HG02623 (cell line): Measurements from ENCODE around the gene AMH.

ENCODE experiments used
- ATAC-seq: cut with Tn5 transposase; IDR thresholded peaks from one replicate; pipeline ENCODE4 v1.9.1; 2021; ENCODE audit warnings: moderate library complexity; ENCODE audit not compliant: unreplicated experiment

Gene AMH

DNA sequence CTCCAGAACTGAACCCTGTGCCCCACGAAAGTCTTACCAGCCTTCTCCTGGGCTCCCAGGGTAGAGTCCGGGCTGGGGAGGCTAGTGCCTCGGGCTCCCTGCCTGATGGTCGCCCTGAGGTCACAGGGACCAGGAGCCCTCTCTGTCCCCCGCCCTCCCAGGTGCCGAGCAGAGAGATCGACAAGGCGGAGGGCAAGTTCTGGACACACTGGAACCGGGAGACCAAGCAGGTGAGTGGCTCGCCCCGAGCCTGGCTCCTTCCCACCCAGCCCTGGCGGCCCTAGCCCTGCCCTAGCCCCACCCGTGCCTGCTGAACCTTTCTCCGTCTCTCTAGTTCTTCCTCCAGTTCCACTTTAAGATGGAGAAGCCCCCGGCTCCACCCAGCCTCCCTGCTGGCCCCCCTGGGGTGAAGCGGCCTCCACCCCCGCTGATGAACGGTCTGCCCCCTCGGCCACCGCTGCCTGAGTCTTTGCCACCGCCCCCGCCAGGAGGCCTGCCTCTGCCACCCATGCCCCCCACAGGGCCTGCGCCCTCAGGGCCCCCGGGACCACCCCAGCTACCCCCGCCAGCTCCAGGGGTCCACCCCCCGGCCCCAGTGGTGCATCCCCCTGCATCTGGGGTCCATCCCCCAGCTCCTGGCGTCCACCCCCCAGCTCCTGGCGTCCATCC lies 1.6 kb upstream of the AMH start:
- no peak for ATAC-seq

DNA sequence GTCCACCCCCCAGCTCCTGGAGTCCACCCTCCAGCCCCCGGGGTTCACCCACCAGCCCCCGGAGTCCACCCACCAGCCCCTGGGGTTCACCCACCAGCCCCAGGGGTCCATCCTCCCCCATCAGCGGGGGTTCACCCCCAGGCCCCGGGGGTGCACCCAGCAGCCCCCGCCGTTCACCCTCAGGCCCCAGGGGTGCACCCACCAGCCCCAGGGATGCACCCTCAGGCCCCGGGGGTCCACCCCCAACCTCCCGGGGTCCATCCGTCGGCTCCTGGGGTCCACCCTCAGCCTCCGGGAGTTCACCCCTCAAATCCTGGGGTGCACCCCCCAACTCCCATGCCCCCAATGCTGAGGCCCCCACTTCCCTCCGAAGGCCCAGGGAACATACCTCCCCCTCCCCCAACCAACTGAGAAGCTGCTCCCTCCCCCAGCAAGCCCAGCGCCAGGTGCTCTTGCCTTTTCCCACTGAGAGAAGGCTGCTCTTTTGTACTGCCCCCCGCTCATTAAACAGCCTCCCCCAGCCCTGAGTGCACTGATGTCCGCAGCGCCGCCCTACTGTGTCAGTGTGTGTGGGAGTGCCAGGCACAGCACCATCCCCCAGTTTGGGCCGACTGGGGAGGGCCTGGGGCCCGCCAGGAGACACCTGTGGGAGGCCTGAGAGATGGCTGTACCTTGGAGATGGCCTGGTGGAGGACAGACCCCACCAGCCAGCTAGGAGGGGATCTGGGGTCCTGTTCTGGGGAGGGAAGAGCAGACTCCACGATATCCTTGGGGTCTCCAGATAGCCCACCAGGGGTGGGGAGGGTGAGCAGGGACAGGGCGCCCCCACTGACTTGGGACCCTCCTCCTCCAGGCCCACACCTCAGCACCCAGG lies 750 bp upstream of the AMH start:
- no peak for ATAC-seq

DNA sequence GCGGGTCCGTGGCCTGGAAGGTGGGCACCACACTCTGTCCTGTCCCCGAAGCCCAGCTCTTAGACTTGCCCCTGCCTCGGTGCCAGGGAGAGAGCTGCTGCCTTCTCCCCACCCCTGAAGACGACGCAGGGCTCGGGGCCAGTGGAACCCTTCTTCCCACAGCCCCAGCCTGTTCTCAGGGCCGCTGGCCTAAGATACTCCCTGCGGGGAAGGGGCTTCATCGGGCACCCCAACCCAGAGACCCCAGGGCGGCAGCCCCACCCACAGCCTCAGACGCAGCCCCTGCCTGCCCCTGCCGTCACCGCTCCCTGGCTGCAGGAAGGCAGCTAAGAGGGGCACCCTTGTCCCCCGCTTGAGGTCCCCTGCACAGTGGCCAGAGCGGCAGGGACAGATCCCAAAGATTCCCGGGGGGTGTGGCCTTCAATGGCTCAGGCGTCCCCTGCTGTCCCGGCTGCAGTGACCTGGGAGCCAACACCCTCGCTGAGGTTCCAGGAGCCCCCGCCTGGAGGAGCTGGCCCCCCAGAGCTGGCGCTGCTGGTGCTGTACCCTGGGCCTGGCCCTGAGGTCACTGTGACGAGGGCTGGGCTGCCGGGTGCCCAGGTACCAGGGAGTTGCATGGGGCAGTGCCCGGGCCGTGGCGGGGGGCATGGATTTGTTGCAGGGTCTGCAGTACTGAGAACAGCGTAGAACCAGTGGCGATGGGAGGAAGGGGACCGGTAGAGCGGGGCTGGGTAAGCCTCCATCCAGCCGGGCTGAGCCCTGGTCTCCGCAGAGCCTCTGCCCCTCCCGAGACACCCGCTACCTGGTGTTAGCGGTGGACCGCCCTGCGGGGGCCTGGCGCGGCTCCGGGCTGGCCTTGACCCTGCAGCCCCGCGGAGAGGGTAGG lies 1.0 kb downstream of the AMH start:
- ATAC-seq, result no peak

DNA sequence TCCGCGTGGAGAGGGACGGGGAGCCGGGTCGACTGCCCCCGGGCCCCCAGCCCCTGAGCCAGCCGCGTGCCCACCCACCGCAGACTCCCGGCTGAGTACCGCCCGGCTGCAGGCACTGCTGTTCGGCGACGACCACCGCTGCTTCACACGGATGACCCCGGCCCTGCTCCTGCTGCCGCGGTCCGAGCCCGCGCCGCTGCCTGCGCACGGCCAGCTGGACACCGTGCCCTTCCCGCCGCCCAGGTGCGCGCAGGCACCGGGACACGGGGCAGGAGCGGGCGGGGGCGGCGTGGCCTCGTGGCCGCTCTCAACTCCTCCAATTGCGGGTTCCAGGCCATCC lies 1.6 kb downstream of the AMH start:
- ATAC-seq, result no peak

DNA sequence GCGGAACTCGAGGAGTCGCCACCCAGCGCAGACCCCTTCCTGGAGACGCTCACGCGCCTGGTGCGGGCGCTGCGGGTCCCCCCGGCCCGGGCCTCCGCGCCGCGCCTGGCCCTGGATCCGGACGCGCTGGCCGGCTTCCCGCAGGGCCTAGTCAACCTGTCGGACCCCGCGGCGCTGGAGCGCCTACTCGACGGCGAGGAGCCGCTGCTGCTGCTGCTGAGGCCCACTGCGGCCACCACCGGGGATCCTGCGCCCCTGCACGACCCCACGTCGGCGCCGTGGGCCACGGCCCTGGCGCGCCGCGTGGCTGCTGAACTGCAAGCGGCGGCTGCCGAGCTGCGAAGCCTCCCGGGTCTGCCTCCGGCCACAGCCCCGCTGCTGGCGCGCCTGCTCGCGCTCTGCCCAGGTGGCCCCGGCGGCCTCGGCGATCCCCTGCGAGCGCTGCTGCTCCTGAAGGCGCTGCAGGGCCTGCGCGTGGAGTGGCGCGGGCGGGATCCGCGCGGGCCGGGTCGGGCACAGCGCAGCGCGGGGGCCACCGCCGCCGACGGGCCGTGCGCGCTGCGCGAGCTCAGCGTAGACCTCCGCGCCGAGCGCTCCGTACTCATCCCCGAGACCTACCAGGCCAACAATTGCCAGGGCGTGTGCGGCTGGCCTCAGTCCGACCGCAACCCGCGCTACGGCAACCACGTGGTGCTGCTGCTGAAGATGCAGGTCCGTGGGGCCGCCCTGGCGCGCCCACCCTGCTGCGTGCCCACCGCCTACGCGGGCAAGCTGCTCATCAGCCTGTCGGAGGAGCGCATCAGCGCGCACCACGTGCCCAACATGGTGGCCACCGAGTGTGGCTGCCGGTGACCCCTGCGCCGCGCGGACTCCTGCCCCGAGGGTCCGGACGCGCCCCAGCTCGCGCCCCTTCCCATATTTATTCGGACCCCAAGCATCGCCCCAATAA lies 2.3 kb downstream of the AMH start:
- no peak for ATAC-seq

DNA sequence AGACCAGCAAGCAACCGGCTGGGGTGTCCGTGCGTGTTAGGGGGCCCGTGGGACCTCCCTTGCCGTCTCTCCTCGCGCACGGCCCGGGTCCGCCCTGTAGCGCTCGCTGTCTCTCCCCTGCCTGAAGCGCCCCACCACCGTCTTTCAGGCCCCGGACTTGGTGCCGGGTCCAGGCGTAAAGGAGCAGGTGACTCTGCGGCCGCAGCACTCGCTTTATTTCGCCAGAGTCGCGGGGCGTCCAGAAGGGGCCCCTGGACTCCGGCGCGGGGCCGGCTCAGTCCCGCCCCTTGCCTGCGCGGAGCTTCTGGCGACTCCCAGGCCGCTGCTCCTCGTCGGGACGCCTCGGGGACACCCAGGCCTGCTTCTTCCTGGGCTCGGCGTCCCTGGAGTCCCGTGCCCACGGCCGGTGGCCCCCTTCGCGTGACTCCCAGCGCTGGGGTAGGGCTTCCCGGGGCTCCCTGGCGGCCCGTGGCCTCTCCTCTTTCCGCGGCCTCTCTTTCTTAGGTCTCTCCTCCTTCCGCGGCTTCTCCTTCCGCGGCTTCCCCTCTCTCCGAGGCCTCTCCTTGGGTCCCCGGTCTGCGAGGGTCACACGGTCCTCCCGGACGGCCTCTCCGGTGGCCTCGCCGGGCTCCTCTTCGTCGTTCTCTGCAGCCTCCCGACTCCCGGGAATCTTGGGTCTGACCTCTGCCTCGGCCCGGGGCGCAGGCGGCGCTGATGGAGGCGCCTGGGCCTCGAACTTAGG lies 3.1 kb downstream of the AMH start:
- ATAC-seq, result no peak

DNA sequence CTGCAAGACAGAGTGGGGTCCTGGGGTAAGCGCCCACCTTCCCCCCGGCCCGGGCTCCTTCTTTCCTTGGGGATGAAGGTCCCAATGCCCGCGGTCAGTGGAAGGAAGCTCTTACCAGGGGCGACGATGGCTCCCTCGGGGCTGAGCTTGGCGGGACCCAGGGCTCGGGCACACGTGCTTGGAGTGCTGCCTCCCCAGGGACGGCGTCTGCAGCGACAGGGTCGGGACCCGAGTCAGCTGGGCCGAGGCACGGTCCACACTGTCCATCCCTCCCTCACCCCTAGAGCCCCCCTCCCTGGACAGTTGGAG lies 3.6 kb downstream of the AMH start:
- no peak for ATAC-seq

DNA sequence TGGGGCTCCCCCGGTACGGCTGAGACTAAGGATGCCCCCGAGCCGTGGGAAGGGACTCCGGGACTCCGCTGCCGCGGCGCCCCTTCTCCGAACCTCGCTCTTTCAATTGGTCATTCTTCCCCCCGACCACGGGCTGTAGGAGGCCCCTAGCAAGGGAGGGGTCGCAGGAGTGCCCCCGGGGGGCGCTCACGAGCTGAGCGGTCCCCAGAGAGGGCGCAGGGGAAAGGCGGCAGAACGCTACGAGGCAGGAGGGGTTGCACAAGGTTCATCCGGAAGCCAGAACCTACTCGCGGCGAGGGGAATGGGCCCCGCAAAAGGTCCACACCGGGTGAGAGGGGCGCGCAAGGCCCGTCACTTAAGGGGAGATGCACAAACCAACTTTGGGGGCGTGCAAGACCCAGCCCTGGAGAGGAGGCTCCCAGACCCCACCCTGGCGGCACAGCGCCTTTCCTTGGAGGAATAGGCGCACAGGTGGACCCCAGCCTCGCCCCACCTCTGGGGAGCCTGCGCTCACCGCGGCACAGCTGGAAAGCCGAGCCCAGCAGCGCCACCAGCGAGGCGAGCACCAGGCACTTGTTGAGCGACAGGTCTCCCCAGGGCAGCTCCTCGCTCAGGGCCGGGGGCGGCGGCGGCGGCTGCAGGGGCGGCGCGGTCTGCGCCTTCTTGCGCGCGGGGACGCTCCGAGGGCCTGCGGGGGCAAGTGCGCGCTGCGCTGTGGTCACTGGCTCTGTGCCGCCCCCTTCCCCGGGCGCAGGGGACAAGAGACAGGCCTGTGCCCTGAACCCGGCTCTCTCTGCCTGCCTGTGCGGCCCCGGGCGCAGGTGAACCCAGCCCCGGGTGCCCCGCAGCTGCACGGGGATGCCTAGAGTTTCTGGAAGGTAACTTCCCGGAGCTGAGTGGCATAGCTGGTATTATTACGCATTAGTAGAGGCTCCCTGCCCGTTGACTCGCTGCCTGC lies 4.3 kb downstream of the AMH start:
- no peak for ATAC-seq

DNA sequence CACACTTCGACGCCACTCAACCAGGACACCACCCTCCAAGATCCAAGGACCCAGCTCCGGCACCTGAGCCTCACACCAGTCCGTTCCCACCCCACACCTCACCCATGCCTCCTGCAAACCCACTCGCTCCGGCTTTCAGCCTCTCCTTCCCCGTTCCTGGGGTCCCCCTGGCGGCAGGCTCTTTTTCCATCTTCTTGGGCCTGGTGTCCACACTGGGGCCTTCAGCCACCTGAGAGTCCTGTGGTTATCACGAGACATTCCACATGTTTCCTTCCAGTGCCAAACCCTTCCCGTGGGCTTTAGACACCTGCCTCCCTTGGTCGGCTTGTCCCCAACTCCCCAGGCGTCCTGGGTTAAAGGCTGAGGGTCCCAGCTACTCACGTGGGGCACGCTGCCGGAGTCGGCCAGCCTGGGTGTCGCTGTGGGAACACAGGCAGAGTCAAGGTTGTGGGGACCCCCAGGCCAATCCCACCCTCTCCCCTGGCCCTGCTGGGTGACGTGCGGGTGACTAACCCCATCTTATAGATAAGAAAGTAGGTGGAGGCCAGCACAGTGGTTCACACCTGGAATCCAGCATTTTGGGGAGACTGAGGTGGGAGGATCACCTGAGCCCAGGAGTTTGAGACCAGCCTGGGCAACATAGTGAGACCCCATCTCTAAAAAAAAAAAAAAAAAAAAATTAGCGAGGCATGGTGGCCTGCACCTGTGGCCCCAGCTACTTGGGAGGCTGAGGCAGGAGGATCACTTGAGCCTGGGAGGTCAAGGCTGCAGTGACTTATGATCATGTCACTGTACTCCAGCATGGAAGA lies 5.1 kb downstream of the AMH start:
- ATAC-seq, result no peak

DNA sequence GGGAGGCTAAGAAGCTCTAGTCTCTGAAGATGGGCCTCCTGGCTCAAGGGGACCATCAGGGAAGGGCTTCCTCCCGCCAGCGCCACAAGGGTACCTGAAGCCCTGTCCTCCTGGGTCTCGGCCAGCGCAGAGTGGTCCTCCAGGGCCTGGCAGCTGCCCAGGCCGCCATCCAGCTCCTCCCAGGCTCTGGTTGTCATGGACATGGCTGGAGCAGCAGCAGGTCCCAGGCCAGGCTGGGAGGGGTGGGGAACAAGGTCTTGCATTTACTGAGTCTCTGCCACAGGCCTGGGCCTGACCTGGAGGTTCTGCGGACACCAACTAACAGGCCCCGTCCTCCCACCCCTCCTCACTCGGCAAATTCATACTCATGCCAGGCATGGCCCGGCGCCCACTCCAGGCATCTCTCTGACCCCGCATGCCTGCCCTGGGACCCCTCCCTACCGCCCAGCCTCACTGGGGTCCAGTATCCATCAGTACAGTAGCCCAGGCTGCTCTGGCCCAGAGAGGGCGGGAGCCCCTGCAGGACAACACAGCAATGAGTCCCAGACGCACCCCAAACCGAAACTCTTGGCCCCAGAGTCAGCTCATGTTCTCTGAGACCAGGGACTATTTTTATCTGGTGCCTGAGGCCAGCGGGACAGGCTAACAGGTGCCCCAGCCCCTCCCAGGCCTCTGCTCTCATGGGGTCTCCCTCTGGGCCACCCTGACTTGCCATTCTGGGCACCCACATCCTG lies 6.2 kb downstream of the AMH start:
- ATAC-seq, result no peak

DNA sequence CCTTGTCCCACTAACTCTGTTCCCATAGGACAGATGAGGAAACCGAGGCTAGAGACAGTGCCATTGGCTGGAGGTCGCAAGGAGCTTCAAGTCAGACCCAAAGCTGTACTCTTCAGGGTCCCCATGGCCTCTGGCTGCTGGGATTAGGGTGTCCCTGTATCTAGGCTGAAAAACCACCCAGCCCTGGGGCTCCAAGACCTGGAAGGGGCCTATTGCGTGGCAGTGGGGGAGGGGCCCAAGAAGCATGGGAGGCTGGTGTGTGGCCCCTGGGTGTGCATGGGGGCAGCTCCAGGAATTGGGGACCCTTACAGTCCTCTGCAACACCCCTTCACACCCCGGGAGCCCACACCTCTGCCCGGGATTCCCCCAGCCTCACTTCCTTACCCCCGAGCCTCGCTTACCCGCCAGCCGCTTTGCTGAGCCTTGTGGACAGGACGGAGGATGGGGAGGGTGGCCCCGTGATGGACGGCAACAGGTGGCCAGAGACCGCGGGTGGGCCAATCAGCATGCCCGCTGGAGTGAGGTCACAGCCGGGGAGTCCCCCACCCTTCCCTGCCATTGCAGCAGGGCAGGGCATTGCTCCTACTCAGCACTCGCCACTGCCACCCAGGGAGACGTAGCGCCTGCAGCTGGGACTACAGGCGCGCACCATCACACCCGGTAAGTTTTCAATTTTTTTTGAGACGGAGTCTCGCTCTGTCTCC lies 7.0 kb downstream of the AMH start, which contains the start of gene JSRP1:
JSRP1 (minus strand) TSS at position 436 of the 704 bp plus-strand sequence. CDS start 1,103 bp downstream, outside the sequence.
- ATAC-seq, result no peak

DNA sequence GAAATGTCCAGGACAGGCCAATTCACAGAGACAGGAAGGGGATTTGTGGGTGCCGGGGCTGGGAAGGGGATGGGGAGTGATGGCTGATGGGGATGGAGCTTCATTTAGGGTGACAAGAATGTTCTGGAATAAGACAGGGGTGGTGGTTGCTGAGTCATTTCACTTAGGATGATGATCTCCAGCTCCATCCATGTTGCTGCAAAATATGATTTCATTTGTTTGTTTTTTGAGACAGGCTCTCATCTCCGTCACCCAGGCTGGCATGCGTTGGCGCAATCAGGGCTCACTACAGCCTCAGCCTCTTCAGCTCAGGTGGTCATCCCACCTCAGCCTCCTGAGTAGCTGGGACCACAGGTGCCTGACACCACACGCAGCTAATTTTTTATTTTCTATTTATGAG lies 10.2 kb downstream of the AMH start:
- ATAC-seq, result no peak

DNA sequence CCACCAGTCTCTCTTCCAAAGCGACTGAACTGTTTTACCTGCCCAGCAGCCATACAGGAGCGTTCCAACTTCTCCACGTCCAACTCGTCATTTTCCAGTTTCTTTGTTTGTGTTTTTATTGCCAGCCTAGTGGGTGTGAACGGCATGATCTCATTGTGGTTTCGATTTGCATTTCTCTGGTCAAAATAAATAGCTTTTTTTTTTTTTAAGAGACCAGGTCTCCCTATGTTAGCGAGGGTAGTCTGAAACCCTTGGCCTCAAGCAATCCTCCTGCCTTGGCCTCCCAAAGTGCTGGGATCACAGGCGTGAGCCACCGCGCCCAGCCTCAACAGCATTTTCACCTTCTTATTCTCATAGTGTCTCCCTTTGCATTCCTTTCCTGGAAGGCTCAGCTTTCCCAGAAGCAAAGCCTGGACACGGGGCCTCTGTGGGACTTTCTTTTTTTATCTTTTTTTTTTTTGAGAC lies 11.2 kb downstream of the AMH start:
- ATAC-seq, result no peak

DNA sequence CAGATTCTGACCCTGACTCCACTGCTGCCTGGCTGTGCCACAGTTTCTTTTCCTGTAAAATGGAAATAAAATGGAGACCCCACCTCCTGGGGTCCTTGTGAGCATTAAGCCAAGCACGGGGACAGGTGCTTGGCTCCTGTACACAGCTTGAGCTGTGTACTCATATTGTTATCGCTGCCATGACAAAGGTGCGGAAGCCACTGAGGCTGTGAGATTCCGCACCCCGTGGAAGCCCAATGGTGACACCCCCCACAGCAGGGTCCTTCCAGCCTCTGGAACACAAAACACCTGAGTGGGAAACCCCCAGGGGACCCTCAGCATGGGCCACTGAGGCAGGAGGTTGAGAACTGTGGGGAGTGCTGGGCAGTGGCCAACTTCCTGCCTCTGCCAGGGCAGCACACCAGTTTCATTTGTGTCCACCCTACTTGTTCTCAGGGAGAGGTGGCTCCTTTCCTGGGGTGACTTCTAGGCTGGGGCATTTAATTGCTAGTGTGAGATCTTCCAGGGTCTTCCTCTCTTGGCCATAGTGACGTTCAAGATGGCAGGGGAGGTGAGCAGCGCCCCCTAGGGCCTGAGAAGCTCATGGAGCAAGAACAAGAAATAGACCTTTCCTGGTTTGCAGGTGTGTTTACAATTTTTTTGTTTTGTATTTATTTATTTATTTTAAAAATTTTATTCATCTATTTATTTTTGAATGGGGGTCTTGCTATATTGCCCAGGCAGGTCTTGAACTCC lies 12.5 kb downstream of the AMH start:
- no peak for ATAC-seq

DNA sequence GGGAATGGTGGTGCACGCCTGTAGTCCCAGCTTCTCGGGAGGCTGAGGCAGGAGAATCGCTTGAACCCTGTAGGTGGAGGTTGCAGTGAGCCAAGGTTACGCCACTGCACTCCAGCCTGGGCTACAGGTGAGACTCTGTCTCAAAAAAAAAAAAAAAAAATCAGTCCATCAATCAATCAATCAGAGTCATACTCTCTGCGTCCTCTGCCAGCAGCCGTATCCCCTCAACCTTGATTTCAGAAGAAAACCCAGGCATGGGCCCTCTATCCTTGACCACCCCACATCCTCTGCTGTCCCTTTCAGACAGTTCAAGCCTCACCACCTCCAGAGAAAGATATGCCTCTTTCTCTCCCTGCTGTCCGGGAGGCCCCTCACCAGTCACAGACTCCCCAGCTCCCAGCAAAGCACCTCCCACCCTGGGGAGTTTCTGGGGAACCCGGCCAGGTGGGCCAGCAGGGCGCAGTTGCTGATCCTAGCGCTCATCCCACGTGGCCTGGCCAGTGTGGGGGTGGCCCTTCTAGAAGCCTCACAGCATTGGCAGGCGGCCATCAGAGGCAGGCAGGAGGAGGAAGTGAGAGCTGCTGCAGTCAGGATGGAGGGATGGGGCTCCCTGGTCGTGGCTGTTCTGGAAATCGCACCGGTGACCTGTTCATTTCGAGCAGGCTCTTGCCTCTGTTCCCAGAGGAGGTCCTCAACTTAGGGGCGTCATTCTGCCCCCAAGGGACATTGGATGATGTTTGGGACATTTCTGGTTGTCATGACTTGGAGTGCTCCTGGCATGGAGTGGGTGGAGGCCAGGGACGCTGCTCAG lies 17.3 kb downstream of the AMH start:
- no peak for ATAC-seq
